RWPE1 (cell line): ENCODE data around the gene PSENEN.
"Not testable (repeated sequence)": the region's sequence is repeated elsewhere in the genome, so short reads cannot be mapped to it uniquely, and the experiment has no call there.

Experiments
- CTCF ChIA-PET: fragments of 350-600 bp; sonication (Branson Sonifier 250); formaldehyde crosslinking; extraction: SDS; loops from one replicate; lab custom pipeline; 2021; lab: Yijun Ruan, JAX
- POLR2A ChIA-PET: fragments of 400-600 bp; formaldehyde crosslinking; extraction: SDS; loops from one replicate; lab custom pipeline; 2020; ENCODE audit warnings: antibody characterized with exemption; ENCODE audit not compliant: low non-redundant PET; lab: Yijun Ruan, JAX
- DNase-seq: peaks from one replicate; pipeline ENCODE4 v3.0.0; 2012; ENCODE audit warnings: low spot score
- H3K27ac ChIP-seq: fragments of 450-650 bp; 2 replicates; pipeline ENCODE4 v1.5.1; 2017
- TF ChIP-seq, protein P1 (sequence below): fragments of 450-650 bp; conservative IDR thresholded peaks from 2 replicates; pipeline ENCODE4 v1.5.1; 2017; ENCODE audit warnings: low read depth, mild to moderate bottlenecking

Gene PSENEN

DNA sequence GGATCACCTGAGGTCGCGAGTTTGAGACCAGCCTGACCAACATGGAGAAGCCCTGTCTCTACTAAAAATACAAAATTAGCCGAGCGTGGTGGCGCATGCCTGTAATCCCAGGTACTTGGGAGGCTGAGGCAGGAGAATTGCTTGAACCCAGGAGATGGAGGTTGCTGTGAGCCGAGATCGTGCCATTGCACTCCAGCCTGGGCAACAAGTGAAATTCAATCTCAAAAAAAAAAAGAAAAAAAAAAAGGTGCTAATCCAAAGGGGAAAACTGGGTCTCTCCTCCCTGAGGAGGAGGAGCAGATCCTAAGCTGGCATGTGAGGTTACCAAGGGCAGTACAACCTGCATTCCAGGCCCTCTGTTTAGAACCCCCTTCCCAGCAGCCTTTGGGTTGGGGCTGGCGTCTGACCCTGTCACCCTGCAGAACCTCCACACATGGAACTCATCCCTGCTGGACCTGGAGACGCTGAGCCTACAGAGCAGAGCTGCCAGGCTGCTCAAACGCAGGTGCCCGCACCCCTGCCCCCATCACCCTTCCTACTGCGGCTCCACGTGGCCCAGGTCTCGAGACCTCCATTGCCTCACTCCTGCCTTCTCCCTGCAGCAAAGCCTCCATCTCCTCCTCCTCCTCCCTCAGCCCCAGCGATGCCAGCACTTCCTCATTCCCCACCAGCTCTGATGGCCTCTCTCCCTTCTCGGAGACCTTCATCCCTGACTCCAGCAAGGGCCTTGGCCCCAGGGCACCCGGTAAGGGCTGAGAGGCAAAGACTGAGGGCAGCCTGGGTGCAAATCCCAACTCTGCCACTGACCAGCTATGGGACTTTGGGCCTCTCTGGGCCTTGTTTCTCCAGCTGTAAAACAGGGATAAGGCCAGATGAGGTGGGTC is 19.2 kb downstream of the PSENEN start:
- H3K27ac ChIP-seq, result peak overlapping the region; percentile 12; the same call in 1 of the 2 replicates
- DNase-seq, result no peak
- ChIA-PET POLR2A (no interaction called here), CTCF (no interaction called here)
- TF ChIP-seq, protein P1, sequence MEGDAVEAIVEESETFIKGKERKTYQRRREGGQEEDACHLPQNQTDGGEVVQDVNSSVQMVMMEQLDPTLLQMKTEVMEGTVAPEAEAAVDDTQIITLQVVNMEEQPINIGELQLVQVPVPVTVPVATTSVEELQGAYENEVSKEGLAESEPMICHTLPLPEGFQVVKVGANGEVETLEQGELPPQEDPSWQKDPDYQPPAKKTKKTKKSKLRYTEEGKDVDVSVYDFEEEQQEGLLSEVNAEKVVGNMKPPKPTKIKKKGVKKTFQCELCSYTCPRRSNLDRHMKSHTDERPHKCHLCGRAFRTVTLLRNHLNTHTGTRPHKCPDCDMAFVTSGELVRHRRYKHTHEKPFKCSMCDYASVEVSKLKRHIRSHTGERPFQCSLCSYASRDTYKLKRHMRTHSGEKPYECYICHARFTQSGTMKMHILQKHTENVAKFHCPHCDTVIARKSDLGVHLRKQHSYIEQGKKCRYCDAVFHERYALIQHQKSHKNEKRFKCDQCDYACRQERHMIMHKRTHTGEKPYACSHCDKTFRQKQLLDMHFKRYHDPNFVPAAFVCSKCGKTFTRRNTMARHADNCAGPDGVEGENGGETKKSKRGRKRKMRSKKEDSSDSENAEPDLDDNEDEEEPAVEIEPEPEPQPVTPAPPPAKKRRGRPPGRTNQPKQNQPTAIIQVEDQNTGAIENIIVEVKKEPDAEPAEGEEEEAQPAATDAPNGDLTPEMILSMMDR, result no peak

DNA sequence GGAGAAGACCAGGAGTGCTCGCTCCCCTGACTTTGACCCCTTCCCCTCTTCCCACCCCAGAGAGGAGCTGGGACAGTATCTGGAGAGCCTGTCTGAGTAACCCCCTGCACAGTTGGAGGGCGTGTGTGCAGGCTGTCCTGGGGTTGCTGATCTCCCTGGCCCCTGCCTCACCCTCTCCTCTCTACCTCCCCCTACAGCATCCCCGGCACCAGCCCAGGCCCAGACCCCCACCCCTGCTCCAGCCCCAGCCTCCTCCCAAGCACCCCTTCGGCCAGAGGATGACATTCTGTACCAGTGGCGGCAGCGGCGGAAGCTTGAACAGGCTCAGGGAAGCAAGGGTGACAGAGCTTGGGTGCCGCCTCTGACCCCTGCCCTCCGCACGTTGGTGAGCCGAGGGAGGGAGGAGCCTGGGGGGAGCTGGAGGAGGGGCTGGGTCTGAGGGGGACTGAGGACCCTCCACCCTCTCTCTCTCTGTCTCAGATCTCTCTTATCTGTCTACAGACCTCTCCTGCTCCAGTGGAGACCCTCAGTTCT is 21.2 kb downstream of the PSENEN start:
- H3K27ac ChIP-seq, result peak overlapping the region; percentile 1; the same call in 1 of the 2 replicates
- TF ChIP-seq, protein P1, result no peak
- POLR2A ChIA-PET, result no interaction called here
- no peak for DNase-seq
- CTCF ChIA-PET, result interaction anchor here (0.5 kb wide), 1 partner anchor 54 kb away, joined by 3 read pairs; no protein-coding TSS in a partner anchor

DNA sequence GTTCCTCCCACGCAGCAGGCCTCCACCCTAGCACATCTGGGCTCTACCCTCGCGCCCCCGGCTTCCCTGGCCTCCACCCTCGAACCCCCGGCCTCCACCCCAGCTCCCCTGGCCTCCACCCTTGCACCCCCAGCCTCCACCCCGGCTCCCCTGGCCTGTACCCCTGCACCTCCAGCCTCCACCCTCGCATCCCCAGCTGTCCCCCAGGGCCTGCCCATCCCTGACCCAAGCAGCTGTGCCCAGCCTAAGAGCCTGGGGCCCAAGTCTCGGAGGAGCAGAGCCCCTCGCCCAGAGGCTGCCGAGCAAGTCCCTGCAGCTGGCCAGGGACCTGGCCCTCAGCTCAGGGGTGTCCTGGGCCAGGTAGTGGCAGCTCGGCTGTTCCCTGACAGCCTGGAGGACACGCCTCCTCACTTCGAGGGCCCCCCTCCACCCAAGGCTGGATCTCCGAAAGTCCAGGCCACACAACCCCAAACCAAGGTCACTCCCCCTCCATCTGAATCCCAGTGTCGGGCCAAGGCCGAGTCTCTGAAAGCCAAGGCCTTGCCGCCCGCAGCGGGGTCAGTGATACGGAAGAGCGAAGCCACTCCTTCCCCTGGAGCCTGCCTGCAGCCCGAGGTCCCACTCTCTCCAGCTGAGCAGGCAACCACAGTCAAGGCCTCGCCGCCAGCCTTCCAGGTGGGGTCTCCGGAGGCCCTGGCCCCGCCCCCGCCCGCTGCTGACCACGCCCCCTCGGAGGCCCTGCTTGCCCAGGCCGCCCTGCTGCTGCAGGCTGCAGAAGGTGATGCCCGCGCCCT is 22.0 kb downstream of the PSENEN start:
- DNase-seq, result no peak
- no peak overlapping the region for H3K27ac ChIP-seq
- TF ChIP-seq, protein P1, result no peak
- POLR2A ChIA-PET, result no interaction called here
- CTCF ChIA-PET, result no interaction called here

GRCh38 chr19:35768082-35768421 is 22.6 kb downstream of the PSENEN start:
- ChIA-PET POLR2A (no interaction called here), CTCF (no interaction called here)
- DNase-seq, result no peak
- TF ChIP-seq, protein P1, result no peak
- no peak overlapping the region for H3K27ac ChIP-seq

DNA sequence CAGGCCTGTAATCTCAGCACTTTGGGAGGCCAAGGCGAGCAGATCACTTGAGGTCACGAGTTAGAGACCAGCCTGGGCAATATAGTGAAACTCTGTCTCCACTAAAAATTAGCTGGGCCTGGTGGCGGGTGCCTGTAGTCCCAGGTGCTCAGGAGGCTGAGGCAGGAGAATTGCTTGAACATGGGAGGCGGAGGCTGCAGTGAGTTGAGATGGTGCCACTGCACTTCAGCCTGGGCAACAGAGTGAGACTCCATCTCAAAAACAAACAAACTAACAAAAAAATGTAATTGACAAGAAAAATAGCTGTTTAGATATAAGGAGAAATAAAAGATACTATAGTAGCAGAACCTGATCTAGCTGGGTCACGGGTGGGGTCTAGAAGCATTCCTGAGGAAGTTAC is 26.9 kb downstream of the PSENEN start:
- DNase-seq, result not testable (repeated sequence)

DNA sequence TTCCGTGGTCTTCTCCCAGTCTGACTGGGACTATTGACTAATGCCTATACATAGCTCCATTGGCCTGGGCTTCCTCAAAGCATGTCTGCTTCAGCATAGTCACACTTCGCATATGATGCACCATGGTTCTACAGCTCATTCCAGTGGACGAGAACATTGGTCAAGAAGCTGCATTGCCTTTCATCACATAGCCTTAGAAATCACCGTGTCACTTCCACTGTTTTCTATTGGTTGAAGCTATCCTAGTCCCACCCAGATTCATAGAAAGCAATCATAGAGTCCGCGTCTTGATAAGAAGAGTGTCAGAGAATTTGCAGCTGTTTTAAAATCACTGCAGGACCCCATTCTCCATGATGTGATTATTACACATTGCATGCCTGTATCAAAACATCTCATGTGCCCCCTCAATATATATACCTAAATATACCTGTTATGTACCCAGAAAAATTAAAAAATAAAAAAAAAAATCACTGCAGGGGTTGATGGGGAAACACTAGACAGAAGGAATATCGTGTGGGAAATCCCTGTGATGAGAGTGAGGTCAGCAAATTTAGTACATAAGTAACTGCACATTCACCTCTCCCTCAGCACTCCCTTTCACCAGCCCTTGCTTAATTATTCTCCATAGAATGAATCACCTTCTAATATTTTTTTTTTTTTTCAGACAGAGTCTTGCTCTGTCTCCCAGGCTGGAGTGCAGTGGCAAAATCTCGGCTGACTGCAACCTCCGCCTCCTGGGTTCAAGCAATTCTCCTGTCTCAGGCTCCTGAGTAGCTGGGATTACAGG is 27.8 kb downstream of the PSENEN start:
- DNase-seq, result peak; percentile 29
- TF ChIP-seq, protein P1, result no peak
- ChIA-PET CTCF (no interaction called here), POLR2A (interaction anchor here (0.6 kb wide), 1 partner anchor 36 kb away, joined by 4 read pairs; no protein-coding TSS in a partner anchor)
- H3K27ac ChIP-seq, result no peak overlapping the region

More for the DNA sequence above, 26.9 kb downstream of the PSENEN start:
- CTCF ChIA-PET, H3K27ac ChIP-seq, POLR2A ChIA-PET: not testable (repeated sequence)
